Stimulated activated CD4-positive, alpha-beta T cell treated with anti-CD3 and anti-CD28 coated beads, Interleukin-4, amount 100 ng/mL, for 1 hour (primary cell): ENCODE results near the gene TFF1.

Source experiments
- DNase-seq: peaks from one replicate; pipeline ENCODE4 v3.0.0-alpha.2; 2020

The TFF1 gene

DNA sequence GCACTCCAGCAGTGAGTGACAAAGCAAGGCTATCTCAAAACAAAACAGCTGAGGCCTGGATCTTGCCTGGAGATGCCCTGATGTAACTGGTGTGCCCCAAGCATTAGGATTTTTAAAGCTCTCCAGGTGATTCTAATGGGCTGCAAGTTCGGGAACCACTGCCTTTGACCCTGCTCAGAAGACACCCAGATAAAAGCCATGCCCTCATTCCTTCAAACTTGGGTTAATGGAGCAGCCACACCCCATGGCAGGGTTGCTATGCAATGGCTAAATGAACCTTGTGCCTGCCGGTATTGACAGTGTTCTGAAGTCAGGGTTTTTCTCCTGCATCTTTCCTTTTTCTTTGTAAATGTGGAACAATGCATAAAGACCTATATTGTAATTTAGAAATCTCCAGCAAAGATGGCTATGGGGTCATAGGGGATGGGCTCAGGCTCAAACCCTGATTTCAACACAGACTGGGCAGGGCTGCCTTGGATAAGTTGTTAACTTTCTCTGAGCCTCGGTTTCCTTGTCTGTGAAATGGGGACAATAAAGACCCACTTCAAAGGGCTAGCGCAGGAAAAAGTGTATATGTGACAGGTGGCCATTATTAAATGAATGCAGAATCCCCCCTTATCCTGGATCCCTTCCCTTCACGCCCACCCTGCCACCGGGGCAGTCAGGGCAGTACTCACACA is 51.6 kb downstream of the TFF1 start:
- DNase-seq: no peak

- no peak for DNase-seq
These were observed 52.8 kb downstream of the TFF1 start for GRCh38 chr21:42313501-42313969.

- DNase-seq: no peak
These were observed 53.7 kb downstream of the TFF1 start for GRCh38 chr21:42312626-42313104.
